Heart right ventricle (tissue), 16 donors: ENCODE results near the gene TAGLN2. TPM values are rescaled to one million over a fixed set of nuclear protein-coding genes. Genes with fewer than 3 reads are reported as not detected.

ENCODE experiments used
- ATAC-seq, 8 donors: fragments of 200-7000 bp; cut with Tn5 transposase; one replicate each; pipeline ENCODE4 v1.9.1; 2020; ENCODE audit warnings: mild to moderate bottlenecking in 8 of 8, moderate library complexity in 8 of 8, moderate number of reproducible peaks in 1 of 8
- DNase-seq, 2 donors: peaks; one replicate each; pipeline ENCODE4 v3.0.0-alpha.2; 2020
- H3K27ac ChIP-seq, 10 donors: fragments of 200-600 bp; sonication (generic) in 2 of 10; one replicate each; pipeline versions ENCODE4 v1.5.0 to v1.8.0; 2020 to 2022; ENCODE audit warnings: mild to moderate bottlenecking in 3 of 10
- H3K27me3 ChIP-seq, 7 donors: fragments of 200-600 bp; one replicate each; pipeline ENCODE4 v1.8.0; 2021 to 2022; ENCODE audit warnings: mild to moderate bottlenecking in 2 of 7
- H3K36me3 ChIP-seq, 9 donors: fragments of 200-600 bp; sonication (generic) in 1 of 9; one replicate each; pipeline versions ENCODE4 v1.5.0 to v1.8.0; 2020 to 2022; ENCODE audit warnings: mild to moderate bottlenecking in 2 of 9
- H3K4me1 ChIP-seq, 9 donors: fragments of 200-600 bp; sonication (generic) in 1 of 9; one replicate each; pipeline versions ENCODE4 v1.5.0 to v1.8.0; 2020 to 2022; ENCODE audit warnings: mild to moderate bottlenecking in 4 of 9
- H3K4me3 ChIP-seq, 10 donors: fragments of 200-600 bp; sonication (generic) in 2 of 10; one replicate each; pipeline versions ENCODE4 v1.5.0 to v1.8.0; 2020 to 2022; ENCODE audit warnings: mild to moderate bottlenecking in 7 of 10, moderate library complexity in 2 of 10
- H3K9me3 ChIP-seq, 11 donors: fragments of 200-600 bp in 10 of 11; sonication (generic) in 2 of 11; one replicate each; pipeline versions ENCODE4 v1.5.0 to v1.8.0; 2013 to 2022; ENCODE audit warnings: mild to moderate bottlenecking in 2 of 11, control low read depth in 1 of 11, moderate library complexity in 1 of 11
- WGBS, 2 donors: extraction: QIAGEN DNeasy Blood & Tissue Kit; methylation state at CpG; one replicate each; pipeline ENCODE4 v1.1.7; 2013; ENCODE audit warnings: inconsistent platforms in 1 of 2; 5-methylcytosine and 5-hydroxymethylcytosine counted together
- intact Hi-C, 10 donors: fragments of 100-400 bp; cut with DNase I; formaldehyde crosslinking; loops; one replicate each; pipeline versions ENCODE4 v1.11.1 to v1.14.2; 2022
- polyA plus RNA-seq, 2 donors: library from polyadenylated mRNA; stranded (reverse); fragments of 200-250 nt; gene quantifications; one replicate each; pipeline ENCODE4 v1.2.3, GENCODE V29; 2013
- total RNA-seq, 10 donors: library from RNA; stranded (reverse); fragmentation: NEBNext Ultra II Directional in 3 of 10; extraction: Animal tissue kit (Norgen Biotek cat#: 25700) in 3 of 10; gene quantifications; one replicate each; pipeline versions ENCODE4 v1.2.1 to v1.2.4, GENCODE V29; 2021 to 2023
- TF ChIP-seq, protein P1 (sequence below), 9 donors: fragments of 200-600 bp; sonication (generic) in 2 of 9; IDR thresholded peaks; one replicate each; pipeline versions ENCODE4 v1.5.0 to v1.8.0; 2021 to 2022; ENCODE audit warnings: antibody characterized with exemption in 9 of 9, mild to moderate bottlenecking in 5 of 9, moderate library complexity in 1 of 9
- donor health status: Arrhythmogenic right ventricular cardiomyopathy.
- donor health status: ischemic (EF 13 %, LVEDD 7.1; RV severe dilation, severe dysfunction).
- donor health status: healthy with polysubstance abuse.
- donor health status: DM: no; HTN: yes; CAD: no.
- donor health status: DM: no; HTN: no; CAD: no.
- donor health status: ischemic (EF 25% LVEDD 6.9; RV normal size, moderate dysfunction).
- donor health status: ischemic (EF 25% LVEDD 5.7; RV mildly dilated, moderate dysfunction).
- donor health status: healthy.
- donor health status: DM: yes; HTN: yes; CAD: no.
- donor health status: Ischemic cardiomyopathy.
- donor health status: ischemic (EF 35%, LVEDD 5.7; RV mildly dilated, moderate dysfunction).
- donor health status: nonischemic (EF 11% LVEDD 7.7; RV severe dilation, severe dysfunction).
- donor health status: DM: yes; HTN: yes; CAD: no.
- donor health status: PGD.
- donor health status: ischemic (EF 29% LVEDD 5.4; RV normal size, mild dysfunction).
- donor health status: nonischemic (EF 23%, LVEDD 6.1; RV moderate dilation, normal function).

TAGLN2 gene
- total and polyA plus RNA-seq, 12 donors = 65.9 to 283 (median 103) TPM

DNA sequence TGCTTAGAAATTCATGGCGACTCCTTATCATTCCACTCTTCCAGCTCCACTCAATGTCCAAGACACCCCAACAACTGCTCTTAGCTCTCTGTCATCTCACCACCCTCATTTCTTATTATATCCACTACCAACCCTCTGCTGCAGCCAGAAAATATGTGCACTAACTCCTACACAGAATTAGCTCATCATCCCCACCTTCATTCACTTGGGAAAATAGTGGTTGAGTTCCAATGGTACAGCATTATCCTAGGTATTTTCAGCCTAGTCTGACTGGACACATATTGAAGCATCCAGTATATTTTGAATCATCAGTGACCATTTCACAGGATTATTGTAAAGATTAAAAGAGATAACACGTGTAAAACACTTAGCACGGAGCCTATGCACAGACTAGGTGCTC, 46.2 kb downstream of the TAGLN2 start:
- WGBS, 2 donors = 77 to 83% methylated on average over 3 of the region's 3 CpGs
- Histone ChIP-seq H3K27me3 (peaks cover 0 to 2% (median 0%) of the 10 kb centered on the region in 7 donors), H3K4me3 (no peak overlapping the region), H3K9me3 (no peaks in the 10 kb centered on the region), H3K36me3 (no peaks in the 10 kb centered on the region), H3K27ac (no peak overlapping the region), H3K4me1 (peaks cover 0 to 33% (median 0%) of the 10 kb centered on the region in 9 donors)
- intact Hi-C loops = no loop called here
- DNase-seq = no peak
- TF ChIP-seq, protein P1, sequence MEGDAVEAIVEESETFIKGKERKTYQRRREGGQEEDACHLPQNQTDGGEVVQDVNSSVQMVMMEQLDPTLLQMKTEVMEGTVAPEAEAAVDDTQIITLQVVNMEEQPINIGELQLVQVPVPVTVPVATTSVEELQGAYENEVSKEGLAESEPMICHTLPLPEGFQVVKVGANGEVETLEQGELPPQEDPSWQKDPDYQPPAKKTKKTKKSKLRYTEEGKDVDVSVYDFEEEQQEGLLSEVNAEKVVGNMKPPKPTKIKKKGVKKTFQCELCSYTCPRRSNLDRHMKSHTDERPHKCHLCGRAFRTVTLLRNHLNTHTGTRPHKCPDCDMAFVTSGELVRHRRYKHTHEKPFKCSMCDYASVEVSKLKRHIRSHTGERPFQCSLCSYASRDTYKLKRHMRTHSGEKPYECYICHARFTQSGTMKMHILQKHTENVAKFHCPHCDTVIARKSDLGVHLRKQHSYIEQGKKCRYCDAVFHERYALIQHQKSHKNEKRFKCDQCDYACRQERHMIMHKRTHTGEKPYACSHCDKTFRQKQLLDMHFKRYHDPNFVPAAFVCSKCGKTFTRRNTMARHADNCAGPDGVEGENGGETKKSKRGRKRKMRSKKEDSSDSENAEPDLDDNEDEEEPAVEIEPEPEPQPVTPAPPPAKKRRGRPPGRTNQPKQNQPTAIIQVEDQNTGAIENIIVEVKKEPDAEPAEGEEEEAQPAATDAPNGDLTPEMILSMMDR (IDR thresholded peaks at IDR 0.05) = no peak
- no peak for ATAC-seq

GRCh38 chr1:159877695-159878444, 47.4 kb downstream of the TAGLN2 start:
- H3K4me1 ChIP-seq = peaks cover 0 to 33% (median 0%) of the 10 kb centered on the region in 9 donors
- no peaks in the 10 kb centered on the region for H3K36me3 ChIP-seq
- no peak overlapping the region for H3K4me3 ChIP-seq
- intact Hi-C loops = no loop called here
- 95 to 96% methylated on average over 6 of the region's 6 CpGs for WGBS, 2 donors
- no peaks in the 10 kb centered on the region for H3K9me3 ChIP-seq
- ATAC-seq (no peak), DNase-seq (no peak)
- peaks cover 0 to 6% (median 0%) of the 10 kb centered on the region in 7 donors for H3K27me3 ChIP-seq
- TF ChIP-seq, protein P1 (IDR thresholded peaks at IDR 0.05) = no peak
- no peak overlapping the region for H3K27ac ChIP-seq

GRCh38 chr1:159873530-159874143, 51.7 kb downstream of the TAGLN2 start:
- no peaks in the 10 kb centered on the region for H3K9me3 ChIP-seq
- H3K36me3 ChIP-seq = no peaks in the 10 kb centered on the region
- H3K27me3 ChIP-seq = peaks cover 0 to 23% (median 5%) of the 10 kb centered on the region in 7 donors
- WGBS, 2 donors = 87 to 91% methylated on average over 4 of the region's 4 CpGs
- TF ChIP-seq, protein P1 (IDR thresholded peaks at IDR 0.05) = no peak
- H3K27ac ChIP-seq = no peak overlapping the region
- DNase-seq (no peak), ATAC-seq (no peak)
- intact Hi-C loops = loop anchor here in 1 of 10 donors (5.0 kb wide), 1 partner anchor 51 kb away; no protein-coding TSS in a partner anchor
- peaks cover 0 to 11% (median under 1%) of the 10 kb centered on the region in 9 donors for H3K4me1 ChIP-seq
- no peak overlapping the region for H3K4me3 ChIP-seq

- TF ChIP-seq, protein P1 (IDR thresholded peaks at IDR 0.05) = no peak
- H3K4me3 ChIP-seq = no peak overlapping the region
These were observed 52.4 kb downstream of the TAGLN2 start for GRCh38 chr1:159872891-159873290.

More at GRCh38 chr1:159872891-159873290, 52.4 kb downstream of the TAGLN2 start:
- Histone ChIP-seq H3K9me3 (no peaks in the 10 kb centered on the region), H3K36me3 (no peaks in the 10 kb centered on the region), H3K27me3 (peaks cover 0 to 23% (median 5%) of the 10 kb centered on the region in 7 donors), H3K27ac (no peak overlapping the region), H3K4me1 (peaks cover 0 to 18% (median 8%) of the 10 kb centered on the region in 9 donors)
- 90% methylated on average over 15 of the region's 15 CpGs for WGBS, 2 donors
- intact Hi-C loops = loop anchor here in 1 of 10 donors (5.0 kb wide), 1 partner anchor 51 kb away; no protein-coding TSS in a partner anchor
- DNase-seq (no peak), ATAC-seq (no peak)
